K562 (cell line): ENCODE results near the gene COL16A1. TPM values are rescaled to one million over a fixed set of nuclear protein-coding genes. Genes with fewer than 3 reads are reported as not detected.

Experiments
- IRF9 ChIP-seq: fragments of 450-650 bp; IDR thresholded peaks from 2 replicates; pipeline ENCODE4 v1.6.1; 2016; ENCODE audit warnings: missing biosample characterization, missing genetic modification characterization
- RREB1 ChIP-seq: fragments of 250-450 bp; sonication (Bioruptor Pico); IDR thresholded peaks from 2 replicates; pipeline ENCODE4 v1.4.0; 2020
- polyA plus RNA-seq, 8 experiments: library from polyadenylated mRNA; depleted of rRNA in 4 of 8; stranded (reverse) in 5 of 8; unstranded in 3 of 8; fragments of >200 nt; fragmentation: Nextera tagmentation in 2 of 8; fragmentation: Illumina TruSeq in 1 of 8; extraction: Ambion mirVana in 2 of 8; extraction: Trizol in 1 of 8; gene quantifications; 2 replicates each; pipeline versions ENCODE4 v1.2.1 to v1.2.3, GENCODE V29; 2011 to 2014; ENCODE audit warnings: inconsistent platforms in 1 of 8, missing spikeins in 1 of 8
- total RNA-seq, 7 experiments: library from RNA; depleted of rRNA in 6 of 7; stranded (reverse); fragments of >200 nt in 6 of 7; fragmentation: Illumina TruSeq in 2 of 7; extraction: Trizol in 2 of 7; gene quantifications; 2 replicates each; pipeline versions ENCODE4 v1.2.1 to v1.2.3, GENCODE V29; 2011 to 2021; ENCODE audit warnings: low replicate concordance in 1 of 7

COL16A1 gene
- total and polyA plus RNA-seq, 9 of the 15 experiments (the other 6 are each of a cell fraction or from before 2014, with no cell fraction given): 0.11 to 0.60 (median 0.11) TPM; not detected in 6

GRCh38 chr1:31639543-31639942, 64.3 kb downstream of the COL16A1 start (continued):
- TF ChIP-seq RREB1 (CRISPR knock-in tag): no peak
- no peak for TF ChIP-seq IRF9 (tag)
